Dedifferentiated amniotic fluid mesenchymal stem cell (primary cell): Measurements from ENCODE around the gene C10orf143.
"Not testable (repeated sequence)": the region's sequence is repeated elsewhere in the genome, so short reads cannot be mapped to it uniquely, and the experiment has no call there.

Experiments
- DNase-seq: peaks from one replicate; pipeline ENCODE4 v3.0.0-alpha.2; 2016; ENCODE audit errors: extremely low spot score

The C10orf143 gene

GRCh38 chr10:130111852-130112180 is 1.2 kb upstream of the C10orf143 start:
- DNase-seq, result peak; percentile 11

GRCh38 chr10:130111113-130111851 is 652 bp upstream of the C10orf143 start:
- DNase-seq, result peak; percentile 98

- DNase-seq, result peak; percentile 91
Observed at GRCh38 chr10:130109796-130110245, 809 bp downstream of the C10orf143 start.

GRCh38 chr10:130108934-130109604 is 1.6 kb downstream of the C10orf143 start:
- no peak for DNase-seq

- DNase-seq, result not testable (repeated sequence)
Observed at GRCh38 chr10:130108146-130108545, 2.5 kb downstream of the C10orf143 start.

- no peak for DNase-seq
Observed at GRCh38 chr10:130105724-130106123, 4.9 kb downstream of the C10orf143 start.

- no peak for DNase-seq
Observed at GRCh38 chr10:130099344-130099743, 11.3 kb downstream of the C10orf143 start.

GRCh38 chr10:130090565-130090964 is 20.1 kb downstream of the C10orf143 start:
- not testable (repeated sequence) for DNase-seq

GRCh38 chr10:130080461-130080814 is 30.2 kb downstream of the C10orf143 start:
- no peak for DNase-seq

GRCh38 chr10:130079614-130080460 is 30.8 kb downstream of the C10orf143 start:
- DNase-seq, result no peak

- no peak for DNase-seq
Observed at GRCh38 chr10:130078120-130078519, 32.5 kb downstream of the C10orf143 start.

- DNase-seq, result no peak
Observed at GRCh38 chr10:130076681-130077080, 33.9 kb downstream of the C10orf143 start.

- no peak for DNase-seq
Observed at GRCh38 chr10:130074639-130075038, 36.0 kb downstream of the C10orf143 start.

GRCh38 chr10:130073912-130074311 is 36.7 kb downstream of the C10orf143 start:
- no peak for DNase-seq

GRCh38 chr10:130072247-130072646 is 38.4 kb downstream of the C10orf143 start:
- DNase-seq, result no peak

- no peak for DNase-seq
Observed at GRCh38 chr10:130067893-130068292, 42.7 kb downstream of the C10orf143 start.

GRCh38 chr10:130066743-130067142 is 43.9 kb downstream of the C10orf143 start:
- no peak for DNase-seq

- no peak for DNase-seq
Observed at GRCh38 chr10:130065251-130065650, 45.4 kb downstream of the C10orf143 start.

GRCh38 chr10:130064783-130065182 is 45.8 kb downstream of the C10orf143 start:
- DNase-seq, result no peak

GRCh38 chr10:130062976-130063375 is 47.7 kb downstream of the C10orf143 start:
- no peak for DNase-seq

- no peak for DNase-seq
Observed at GRCh38 chr10:130062201-130062600, 48.4 kb downstream of the C10orf143 start.

GRCh38 chr10:130061760-130062159 is 48.9 kb downstream of the C10orf143 start:
- DNase-seq, result no peak

- no peak for DNase-seq
Observed at GRCh38 chr10:130054021-130054420, 56.6 kb downstream of the C10orf143 start.
